NCI-H2227 (cell line): Measurements from ENCODE around the gene ARHGAP26.

Experiments
- DNase-seq: peaks from one replicate; lab custom pipeline; 2025; ENCODE audit not compliant: unreplicated experiment; lab: John Stamatoyannopoulos, UW

Gene ARHGAP26

DNA sequence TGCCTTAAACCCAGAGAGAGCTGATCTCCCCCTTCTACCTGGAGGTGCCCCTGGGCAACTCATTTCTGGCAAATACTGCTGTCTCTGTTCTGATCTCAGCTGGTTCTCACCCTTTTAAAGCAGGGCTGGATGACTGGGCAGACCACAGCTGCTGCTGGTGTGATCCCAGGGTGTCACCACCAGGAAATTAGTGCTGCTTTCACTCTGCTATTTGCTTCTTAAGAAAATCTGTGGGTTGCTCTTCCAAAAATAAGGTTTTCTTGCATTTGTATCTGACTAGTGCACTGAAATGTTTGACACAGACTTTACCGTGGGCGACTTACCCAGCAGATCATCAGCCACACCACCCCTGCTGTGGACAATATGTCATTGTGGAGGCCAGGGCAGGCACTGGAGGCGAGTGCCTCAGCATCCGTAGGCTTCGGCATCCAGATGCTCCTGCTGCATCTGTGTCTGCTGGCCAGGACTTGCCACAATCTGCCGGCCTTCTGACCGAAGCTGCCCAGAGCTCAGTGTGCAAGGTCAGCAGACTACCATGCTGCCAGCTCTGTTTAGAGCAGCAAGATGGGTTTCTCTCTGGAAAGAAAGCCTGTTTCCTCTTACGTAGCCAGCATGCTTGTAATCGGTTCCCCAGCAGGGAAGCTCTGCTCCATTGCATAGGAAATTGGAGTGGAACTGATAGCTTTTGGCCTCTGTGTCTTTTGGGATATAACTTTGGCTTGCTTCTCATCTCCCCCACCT, 13.6 kb downstream of the ARHGAP26 start:
- peak; percentile 33 for DNase-seq

DNA sequence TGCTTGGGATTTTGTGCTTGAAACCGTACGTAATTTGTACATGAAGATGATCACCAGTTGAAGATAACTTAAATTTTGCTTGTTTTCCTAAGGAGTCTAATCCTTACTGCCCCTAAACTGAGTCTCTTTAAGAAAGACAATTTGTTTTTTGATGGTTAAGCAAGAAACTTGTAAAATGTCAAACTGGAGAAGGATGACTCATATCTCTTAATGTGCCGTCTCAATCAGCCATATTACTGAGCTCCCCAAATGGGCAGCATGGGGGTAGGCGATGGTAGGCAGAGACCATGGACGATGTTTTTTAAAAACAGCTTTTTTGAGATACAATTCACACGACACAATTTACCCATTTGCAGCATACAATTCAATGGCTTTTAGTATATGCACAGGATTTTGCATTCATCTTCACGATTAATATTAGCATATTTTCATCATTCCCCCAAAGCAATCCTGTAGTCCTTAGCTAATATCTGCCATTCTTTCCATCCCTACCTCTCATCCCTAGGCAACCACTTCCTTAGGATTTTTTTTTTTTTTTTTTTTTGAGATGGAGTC, 14.3 kb downstream of the ARHGAP26 start:
- no peak for DNase-seq

DNA sequence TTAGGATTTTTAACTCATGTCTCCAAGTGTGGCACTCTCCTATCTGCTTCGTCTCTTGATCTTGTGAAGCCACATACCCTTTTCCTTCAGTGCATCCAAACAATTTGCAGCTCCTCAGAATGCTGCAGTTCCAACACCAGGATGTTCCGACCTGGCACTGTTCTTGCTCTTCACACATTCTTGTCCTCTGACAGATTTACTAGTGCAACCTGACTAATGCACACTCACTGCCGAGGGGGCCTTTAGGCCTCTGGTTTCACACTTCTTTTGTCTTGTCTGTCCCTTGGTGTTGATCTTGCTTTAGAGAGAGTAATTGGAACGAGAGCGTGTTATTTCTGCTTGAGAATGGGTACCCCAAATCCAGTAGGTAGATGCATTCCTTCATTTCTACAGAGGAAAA, 15.0 kb downstream of the ARHGAP26 start:
- DNase-seq: no peak

DNA sequence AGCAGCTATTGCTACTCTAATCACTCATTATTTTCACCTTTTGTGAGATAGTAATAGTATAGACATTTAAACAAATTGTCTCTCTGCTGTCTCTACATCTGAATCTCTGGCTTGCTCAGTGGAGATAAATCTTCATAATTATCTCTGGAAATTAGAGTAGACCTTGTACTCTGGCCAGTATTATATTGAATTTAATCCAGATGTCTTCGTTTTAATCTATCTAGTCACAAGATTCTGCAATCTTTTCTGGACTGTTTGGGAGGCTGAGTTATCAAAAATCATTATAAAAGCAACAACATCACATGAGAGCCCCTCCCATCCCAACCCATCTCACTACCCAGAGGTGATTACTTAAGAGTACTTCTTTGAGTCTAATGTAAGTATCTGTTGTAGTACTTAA, 19.0 kb downstream of the ARHGAP26 start:
- DNase-seq: no peak

DNA sequence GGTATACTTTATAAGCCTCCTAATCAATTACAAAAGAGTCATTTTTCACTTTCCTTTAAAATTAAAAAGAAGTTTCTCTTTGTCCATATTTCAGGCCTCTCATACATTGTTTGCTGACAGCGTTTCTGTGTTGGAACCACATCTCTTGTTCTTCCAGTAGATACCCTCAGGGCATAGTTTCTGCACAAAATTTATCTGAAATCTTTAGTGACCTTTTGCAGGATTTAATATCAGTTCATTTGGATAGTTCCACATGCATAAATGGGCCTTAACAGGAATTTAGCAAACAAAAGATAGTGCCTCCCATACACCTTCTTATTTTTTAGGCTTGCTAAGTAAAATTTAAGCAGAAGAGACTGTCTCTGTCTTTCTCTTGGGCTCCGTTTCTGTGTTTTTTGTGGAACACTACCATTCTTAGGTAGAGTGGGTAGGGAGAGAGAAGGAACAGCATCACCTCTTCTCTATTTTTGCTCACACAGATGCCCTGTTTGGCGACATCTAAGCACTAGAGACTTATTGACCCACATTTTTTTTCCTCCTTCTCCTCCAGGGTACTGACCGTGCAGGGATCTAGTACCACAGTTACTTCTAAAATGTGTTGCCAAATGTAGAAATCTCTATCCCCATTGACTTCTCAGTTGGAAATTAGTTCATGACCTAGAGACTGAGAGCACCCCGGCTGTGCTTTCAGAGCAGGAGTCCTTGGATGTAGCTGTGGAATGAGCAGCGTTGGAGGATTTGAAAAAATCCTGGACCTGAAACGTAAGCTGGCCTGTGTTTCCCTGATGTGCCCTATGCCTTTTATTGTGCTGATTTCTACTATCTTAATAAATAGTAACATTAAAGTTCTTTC, 22.1 kb downstream of the ARHGAP26 start:
- DNase-seq: no peak

DNA sequence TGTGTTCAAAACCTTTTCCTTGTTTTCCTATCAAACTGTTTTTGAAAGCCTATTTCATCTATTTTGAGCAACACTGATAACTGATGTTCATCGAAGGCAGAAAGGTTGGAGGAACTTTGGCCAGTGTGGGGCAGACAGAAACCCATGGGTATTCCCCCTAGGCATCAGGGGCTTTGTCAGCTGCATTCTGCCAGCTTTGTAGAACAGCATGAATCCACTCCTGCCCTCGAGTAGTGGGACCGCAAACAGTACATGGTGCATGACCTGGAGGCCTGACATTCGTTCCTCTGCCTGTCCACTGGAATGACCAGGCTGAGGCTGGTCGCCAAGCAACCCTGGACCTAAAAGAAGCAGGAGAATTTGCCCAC, 22.7 kb downstream of the ARHGAP26 start:
- no peak for DNase-seq

DNA sequence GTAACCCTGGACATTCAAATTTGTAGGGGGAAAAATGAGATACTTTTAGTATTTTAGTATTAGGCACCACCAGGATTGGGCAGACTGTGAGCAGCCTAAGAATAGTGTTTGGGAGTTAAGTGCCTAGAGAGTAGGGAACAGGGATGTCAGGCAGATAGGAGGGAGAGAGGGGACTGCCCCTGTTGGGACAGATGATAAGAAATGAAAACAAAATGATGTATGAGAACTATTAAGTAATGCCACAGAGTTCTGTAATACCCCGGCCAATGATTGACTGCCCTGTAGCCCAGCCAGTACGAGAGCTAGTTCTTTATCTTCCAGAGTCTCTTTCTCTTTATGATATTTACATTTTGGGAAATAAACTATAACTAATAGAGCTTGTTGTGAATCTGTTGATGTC, 24.4 kb downstream of the ARHGAP26 start:
- no peak for DNase-seq

DNA sequence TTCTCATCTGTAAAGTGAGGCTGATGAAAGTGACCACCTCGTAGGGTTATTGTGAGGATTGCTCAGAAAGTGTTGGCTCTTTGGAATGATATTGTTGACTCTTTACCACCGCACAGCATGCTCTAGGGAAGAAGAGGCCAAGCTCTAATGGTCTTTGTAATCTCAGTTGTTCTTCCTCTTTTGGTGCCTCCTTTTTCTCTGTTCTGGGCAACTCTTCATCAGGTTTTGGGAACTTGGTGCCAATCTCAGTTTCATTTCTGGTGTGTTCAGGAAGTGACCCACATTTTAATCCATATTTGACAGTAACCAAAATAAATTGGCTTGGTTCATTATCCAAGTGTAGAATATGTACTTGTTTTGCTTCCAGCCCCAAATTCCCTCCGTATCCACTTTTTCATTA, 25.1 kb downstream of the ARHGAP26 start:
- no peak for DNase-seq

DNA sequence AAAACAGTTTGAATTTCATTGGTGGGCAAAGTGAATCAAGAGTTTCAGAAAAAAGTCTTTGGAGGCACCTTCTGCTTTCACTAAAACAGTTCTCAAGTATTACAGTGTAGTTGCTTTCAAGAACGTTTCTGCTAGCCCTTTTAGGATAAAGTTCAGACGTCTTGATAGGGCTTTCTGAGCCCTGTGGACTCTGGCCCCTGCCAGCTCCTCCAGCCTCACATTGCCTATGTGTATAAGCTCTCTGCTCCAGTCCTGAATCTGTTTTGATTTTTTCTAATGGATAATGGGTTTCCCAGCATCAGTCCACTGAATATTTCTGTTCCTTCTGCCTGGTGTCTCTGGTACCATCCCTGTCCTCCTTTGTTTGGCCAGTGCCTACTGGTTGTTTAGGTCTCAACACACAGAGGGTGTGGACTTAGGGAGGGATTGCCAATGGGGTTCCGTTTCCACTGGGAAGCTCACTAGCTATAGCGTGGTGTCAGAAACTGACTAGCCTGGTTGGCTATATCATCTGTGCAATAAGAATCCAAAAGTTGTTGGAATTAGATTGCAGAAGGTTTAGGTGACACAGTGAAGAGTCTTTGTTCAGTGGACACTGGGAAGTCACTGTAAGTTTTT, 26.4 kb downstream of the ARHGAP26 start:
- no peak for DNase-seq

DNA sequence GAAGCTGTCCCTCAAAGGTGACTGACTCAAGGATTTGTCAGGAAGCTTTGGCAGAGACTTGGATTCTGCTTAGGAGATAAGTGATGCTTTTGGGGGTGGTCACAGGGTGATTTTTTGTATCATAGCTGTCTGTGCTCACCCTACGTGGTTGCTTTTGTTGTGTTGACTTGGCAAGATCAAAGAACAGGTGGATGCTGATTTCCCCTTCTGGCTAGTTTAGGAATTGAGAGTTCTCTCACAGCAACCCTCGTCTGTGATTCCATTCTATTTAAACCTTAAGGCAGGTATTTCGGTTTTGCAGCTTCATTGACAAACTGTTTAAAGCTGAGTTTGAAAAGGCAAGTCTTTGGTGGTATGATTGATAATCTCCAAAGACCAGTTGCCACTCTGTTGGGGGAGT, 27.2 kb downstream of the ARHGAP26 start:
- no peak for DNase-seq

DNA sequence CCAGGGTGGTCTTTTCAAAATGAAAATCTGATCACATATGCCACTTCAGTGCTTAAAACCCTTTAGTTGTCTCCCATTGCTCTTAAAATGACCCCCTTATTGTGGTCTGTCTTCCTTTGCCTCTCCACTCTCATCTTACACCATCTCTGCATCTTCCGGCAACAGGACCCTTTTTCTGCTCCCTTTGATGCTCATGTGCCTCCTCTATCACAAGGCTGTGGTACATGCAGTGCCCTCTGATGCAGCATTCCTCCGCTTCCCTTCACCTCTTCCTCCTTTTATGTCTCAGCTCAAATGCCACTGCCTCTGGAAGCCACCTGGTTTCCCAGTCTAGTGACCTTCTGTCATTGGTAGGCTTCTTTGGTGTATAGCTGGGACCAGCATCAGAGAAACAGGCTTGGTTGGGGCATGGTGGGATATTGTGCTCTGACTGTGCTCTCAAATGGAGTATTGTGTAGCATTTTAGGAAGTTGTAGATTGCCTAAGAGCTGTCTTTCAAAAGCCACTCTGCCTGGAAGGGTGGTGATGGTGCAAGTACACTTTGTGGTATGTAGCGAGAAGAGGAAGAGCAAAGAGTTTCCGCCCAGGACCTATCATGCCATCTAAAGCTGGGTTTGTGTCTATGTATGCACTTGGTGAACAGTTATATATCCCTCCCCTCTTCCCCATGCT, 28.1 kb downstream of the ARHGAP26 start:
- DNase-seq: no peak

DNA sequence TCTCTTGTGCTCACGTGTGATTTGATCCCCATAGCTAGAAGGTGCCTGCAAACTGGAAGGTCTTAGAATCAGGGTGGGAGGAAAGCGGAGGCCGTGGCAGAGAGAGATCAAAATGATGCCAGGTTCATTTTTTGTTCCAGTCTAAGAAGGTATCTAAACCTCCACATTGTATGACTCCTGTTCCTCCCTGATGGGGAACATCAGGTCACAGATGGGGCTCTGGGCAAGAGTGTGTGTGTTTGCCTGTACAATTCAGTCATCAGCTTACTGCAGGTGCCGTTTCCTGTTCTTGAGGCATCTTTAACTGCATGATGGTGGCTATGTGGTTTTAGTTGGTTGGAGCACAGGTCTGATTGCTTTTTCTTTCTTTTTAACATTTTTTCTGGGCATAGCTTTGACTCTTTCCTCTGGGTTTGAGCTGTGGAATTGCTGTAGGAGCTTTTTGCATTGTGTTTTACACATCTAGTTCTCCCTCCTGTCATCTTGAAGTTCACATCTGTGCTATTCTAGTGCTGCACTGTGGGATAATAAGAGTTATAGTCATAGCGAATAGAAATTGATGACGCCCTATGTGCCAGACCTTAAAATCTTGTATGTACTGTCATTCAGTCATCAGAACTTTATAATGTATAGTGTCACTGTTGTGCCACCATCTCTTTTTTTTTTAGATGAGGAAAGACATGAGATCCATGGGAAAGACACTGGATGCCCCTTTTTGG, 30.8 kb downstream of the ARHGAP26 start:
- no peak for DNase-seq

DNA sequence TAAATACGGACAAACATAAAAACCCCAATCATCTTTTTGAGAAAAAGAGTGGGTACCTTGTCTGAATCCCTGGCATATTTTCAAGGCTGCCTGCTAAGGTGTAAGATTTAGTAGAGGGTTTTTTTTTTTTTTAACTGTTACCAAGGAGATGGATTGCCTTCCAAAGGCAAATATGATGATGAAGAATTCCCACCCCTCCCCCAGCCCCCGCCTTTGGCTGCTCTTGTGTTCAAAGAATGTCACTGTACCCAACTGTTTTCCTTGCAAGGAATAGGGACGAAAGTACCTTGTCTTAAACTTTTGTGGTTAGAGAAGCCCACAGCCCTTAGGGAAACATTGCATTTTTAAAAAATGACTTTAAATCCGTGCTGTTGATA, 31.3 kb downstream of the ARHGAP26 start:
- DNase-seq: no peak

DNA sequence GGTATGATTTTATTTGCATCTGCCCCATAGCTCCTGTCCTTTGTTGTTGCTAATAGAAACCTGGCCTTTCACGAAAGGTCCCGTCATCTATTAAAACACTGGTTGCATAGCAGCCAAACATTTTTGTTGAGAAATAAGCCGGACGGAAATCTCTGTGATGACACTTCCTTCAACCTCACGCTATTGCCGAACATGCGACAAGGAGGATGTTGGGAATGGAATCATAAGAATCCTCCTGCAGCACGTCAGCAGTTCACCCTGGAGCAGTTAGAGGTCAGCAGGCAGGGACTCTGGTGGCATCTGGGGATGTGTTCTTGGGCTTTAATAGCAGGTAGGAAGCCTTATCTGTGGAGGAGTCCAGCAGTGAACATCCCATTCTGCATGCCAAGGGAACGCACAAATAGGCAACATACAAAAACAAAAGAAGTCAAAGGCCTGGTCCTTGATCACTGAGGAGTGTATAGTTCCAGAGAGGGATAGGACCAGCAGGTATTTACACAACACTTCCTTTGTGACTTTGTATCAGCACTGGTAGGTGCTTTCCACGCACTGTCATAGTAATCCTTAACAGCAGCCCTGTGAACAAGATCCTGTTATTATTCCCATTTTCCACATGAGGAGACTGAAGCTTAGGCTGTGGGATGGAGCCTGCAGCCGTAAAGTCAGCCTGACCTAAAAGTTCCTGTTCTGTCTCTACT, 33.4 kb downstream of the ARHGAP26 start:
- DNase-seq: no peak

DNA sequence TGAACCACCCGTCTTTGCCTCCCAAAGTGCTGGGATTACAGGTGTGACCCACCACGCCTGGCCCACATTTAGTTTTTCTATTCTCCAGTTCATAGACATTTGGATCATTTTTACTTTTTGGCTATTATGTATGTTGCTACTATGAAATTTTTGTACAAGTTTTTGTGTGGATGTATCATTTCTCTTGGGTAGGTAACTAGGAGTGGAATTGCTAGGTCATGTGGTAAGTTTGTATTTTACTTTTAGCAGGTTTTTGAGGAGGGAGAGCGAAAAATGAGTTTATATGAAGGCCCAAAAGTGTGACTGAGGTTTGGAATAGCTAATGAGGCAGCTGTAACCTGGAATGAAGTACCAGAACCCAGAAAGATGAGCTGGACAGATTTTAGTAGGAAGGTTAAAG, 35.2 kb downstream of the ARHGAP26 start:
- no peak for DNase-seq

DNA sequence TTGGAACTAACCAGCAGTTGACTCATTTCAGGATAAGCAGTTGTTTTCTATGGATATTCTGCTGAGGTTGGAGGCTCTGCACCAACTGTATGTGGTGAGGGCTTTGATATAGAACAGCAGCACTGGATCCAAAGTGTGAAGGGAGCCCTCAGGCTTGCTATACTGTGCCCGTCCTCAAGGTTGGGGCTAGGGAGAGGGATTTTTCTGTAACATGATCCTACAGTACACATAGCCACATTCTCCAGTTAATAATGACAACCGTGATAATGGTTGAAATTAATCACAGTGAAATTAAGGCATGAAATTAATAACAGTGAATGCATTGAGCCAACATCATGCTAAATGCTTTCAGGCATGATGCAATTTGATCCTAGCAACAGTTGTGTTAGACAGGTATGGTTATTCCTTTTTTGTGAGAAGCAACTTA, 36.7 kb downstream of the ARHGAP26 start:
- no peak for DNase-seq

DNA sequence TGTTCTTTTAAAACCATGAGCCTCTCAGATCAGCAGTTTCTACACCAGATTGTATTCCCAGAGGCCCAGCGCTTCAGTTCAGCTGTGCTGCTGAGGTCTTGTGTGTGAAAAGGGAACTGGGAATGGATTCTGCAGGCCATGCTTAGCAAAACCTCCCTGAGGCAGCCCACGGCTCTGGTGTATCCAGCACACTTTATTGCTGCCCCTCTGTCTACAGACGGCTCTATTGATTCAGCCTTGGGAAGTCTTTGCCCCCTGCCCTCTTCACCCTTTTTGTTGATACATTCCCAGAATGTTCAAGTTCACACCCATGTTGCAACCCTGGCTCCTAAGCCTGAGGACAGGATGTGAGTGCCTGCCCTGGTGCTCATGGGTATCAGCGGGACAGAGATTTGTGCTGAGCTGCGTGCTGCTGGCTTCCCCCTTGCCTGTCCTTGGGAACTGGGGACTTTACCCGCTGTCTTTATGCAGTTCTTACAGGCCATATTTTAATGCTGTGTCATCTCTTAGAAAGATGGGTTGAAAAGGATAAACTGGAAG, 37.3 kb downstream of the ARHGAP26 start:
- DNase-seq: no peak

DNA sequence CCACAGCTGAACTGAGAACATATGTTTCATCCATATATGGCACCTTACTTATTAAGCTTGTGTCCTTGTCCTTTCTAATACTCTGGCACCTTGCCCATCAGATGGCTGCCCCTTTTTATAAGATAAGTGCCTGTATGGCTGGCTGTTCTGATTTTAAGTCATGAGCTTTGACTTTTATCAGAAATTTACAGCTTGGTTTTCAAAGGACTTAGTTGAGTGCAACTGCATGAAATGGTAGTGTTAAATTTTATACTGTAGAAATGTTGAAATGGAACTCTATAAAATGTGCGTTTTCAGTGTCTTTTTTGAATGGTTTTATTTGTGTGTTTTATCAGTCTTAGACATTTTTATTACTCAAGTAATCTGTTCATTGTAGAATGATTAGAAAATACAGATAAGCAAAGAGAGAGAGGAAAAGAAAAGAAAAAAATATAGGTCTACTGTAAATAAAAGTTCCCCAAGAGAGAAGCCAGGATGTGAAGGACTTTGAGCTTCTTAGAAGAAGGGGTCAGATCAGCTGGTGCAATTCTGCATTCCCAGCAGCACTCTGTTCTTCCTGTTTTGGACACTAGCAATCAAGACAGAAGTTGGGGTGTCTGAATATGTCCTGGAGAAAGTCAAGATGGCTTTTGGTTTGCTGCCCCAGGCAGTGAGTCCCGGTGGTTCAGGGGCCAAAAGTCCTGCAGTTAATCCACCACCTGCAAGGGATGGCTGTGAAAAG, 38.9 kb downstream of the ARHGAP26 start:
- no peak for DNase-seq

DNA sequence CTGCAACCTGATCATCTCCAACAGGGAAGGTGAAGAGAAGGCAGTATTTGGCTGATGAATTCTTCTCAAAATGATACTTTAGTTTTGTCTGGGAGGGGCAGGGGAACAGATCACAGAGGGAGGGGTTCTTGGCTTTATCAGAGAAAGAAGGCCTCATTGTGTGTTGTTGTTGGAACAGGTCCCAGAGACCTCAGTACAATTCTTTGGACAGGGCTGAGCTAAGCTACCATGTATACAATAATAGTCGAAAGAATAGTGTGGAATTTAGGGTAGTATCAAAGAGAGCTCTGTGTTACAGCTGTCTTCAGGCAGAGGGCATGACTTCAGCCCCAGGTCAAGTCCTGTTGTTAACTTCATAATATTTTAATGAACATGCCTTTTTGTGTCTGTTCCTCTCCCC, 39.9 kb downstream of the ARHGAP26 start:
- DNase-seq: no peak
